SK-N-MC (cell line): ENCODE results near the gene MCRIP2.

Experiments
- EZH2 ChIP-seq: fragments of 200-600 bp; sonication (generic); IDR thresholded peaks from one replicate; pipeline ENCODE4 v1.6.1; 2017; ENCODE audit warnings: antibody characterized with exemption
- POLR2AphosphoS5 ChIP-seq: IDR thresholded peaks from 2 replicates; pipeline ENCODE4 v1.6.1; 2012; ENCODE audit warnings: mild to moderate bottlenecking, low read depth, low read length, borderline replicate concordance

- TF ChIP-seq POLR2AphosphoS5 (no peak), EZH2 (no peak)
Observed at GRCh38 chr16:598823-599739, 42.5 kb upstream of the MCRIP2 start.
